Hematopoietic multipotent progenitor cell treated with erythropoietin and hydrocortisone succinate and interleukin-3 and kit ligand, for 6 days (in vitro differentiated cells): ENCODE data around the gene TOR3A.
"Not testable (repeated sequence)": the region's sequence is repeated elsewhere in the genome, so short reads cannot be mapped to it uniquely, and the experiment has no call there.

Experiments used
- DNase-seq: peaks from one replicate; pipeline ENCODE4 v3.0.0-alpha.2; 2015

Gene TOR3A

DNA sequence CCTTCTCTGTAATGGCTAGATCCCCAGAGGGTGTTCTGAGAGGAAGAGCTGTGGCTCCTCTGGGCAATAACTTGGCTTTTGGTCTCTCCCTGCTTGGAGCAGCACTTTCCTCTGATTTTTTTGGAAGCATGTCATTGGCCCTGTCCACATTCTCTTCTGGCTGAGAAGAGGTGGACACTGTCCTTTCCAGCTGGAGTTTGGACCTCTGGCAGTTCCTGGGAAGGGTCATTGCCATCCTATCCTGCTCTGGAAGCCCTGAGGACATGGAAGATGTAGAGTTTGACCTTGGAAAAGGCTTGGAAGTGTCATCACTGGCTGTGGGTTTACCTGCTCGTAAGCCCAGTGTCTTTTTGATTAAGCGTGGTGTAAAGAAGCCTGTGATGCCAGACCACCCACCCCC, 26.8 kb downstream of the TOR3A start:
- DNase-seq, result no peak

DNA sequence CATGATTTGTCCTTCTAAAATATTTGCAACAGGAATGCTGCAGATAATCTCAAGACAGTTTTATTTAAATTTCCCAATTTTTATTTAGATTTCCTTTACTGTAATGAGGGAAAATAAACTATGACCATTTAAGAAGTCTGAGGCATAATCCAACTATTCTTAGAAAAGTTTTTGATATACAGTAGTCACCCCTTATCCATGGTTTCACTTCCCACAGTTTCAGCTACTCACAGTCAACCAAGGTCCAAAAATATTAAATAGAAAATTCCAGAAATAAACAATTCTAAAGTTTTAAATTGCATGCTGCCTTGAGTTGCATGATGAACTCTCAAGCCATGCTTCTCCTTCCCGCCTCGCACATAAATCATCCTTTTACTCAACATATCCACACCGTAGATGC, 33.3 kb downstream of the TOR3A start:
- no peak for DNase-seq

DNA sequence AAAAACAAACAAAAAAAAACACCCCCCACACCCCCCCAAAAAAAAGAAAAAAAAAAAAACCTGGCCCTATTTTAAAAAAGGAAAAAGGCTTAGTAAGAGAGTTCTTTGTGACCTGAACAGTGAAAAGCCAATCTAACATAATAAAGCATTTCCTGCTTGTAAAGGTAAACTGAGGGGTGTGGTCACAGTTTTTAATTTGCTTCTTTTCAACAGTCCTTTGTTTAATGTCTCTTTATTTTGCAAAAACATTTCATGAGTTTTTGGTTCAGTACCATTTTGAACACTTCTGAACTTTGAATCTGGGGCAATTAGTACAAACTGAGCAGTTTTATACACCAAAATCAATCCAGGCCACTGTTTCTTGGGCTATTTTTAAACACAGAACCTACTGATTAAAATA, 37.6 kb downstream of the TOR3A start:
- no peak for DNase-seq

DNA sequence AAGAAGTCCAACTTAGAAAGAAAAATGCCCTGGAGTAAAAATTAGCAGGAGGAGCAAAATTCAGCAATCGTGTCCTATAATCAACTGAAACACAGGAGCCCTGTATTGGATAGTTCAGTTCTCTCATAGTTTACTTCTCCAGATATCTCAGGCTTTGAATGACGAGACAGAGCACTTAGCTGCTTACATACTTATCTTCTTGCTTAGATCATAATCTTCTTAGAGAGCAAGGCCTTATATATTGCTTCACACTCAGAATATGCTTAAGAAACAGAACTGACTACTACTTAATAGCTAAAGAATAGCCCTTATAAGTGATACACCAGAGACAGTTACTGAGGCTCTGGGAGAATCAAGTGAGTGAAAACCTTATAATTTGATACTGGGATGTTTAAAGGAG, 38.9 kb downstream of the TOR3A start:
- peak; percentile 20 for DNase-seq

DNA sequence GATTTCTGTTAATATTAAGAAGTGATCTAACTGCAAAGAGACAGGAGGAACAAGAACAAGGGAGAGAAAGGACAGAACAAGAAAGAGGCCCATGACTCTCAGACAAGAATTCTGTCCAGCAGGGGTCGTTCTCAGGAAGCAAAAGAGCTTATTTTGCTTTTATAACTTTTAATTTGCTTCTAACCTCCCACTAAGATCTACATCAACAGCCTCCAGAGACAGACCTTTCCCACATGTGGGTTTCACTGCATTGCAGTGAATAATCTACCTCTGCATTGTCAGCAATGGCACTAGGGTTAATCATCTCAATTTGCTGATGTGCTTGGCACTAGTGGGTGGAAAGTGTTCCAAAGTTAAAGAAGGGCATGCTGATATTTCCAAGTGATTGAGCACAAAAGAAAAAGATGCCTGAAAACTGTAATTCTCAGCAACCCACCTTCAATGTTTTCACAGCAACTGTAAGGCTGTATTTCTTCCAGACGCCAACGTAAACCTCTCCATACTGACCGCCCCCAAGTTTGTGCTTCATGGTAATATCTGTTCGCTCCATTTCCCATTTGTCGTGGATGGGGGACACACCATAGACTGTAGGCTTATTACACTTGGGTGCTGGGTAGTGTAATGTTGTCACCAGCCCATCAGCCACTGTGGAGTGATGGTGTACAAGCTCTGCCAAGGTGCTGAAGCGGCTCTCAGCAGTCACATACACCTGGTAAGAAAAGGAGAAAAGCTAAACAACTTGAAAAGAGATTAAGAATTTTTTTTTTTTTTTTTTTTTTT, 39.5 kb downstream of the TOR3A start:
- peak; percentile 81 for DNase-seq

DNA sequence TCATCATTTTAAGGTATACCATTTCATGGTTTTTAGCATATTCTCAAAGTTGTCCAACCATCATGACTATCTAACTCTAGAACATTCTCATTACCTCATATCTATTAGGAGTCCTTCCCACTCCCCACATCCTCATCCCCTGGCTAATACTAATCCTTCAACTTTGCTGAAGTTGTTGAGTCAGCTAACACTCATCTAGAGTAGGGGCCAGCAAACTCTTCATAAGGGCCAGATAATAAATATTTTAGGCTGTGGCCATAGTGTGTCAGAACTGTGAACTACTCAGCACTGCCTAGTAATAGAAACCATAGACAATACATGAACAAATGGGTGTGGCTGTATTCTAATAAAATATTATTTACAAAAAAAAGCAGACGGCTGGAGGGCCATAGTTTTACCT, 43.0 kb downstream of the TOR3A start:
- DNase-seq, result no peak

DNA sequence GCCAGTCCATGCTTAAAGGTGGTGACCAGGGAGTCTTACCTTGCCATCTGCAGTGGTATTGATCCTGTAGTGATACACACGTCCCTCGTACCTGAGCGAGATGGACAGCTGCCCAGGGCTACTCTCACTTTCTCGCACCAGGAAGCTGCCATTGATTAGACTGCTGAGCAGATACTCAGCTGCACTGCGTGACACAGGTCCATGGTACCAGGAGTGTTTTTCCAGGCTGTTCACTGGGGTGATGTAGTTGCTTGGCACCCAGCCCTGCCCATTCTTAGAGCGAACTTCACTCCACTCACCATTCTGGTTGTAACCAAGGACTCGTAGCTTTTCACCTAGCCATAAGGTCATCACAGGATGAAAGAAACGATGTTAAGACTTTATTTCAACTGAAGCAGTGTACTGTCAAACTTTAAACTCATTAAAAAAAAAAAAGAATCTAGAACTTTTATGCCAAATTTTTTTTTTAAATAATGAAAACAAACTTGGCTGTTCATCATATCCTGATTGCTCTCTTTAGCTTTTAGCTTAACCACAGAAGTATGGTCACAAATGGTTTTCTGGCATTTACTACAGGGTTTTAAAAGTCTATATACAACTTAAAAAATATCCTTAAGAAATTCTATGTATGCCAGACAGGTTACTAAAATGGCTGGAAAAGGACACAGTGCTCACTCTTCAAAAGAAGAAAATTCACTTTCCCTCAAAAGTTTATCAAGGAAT, 44.6 kb downstream of the TOR3A start:
- DNase-seq, result no peak

DNA sequence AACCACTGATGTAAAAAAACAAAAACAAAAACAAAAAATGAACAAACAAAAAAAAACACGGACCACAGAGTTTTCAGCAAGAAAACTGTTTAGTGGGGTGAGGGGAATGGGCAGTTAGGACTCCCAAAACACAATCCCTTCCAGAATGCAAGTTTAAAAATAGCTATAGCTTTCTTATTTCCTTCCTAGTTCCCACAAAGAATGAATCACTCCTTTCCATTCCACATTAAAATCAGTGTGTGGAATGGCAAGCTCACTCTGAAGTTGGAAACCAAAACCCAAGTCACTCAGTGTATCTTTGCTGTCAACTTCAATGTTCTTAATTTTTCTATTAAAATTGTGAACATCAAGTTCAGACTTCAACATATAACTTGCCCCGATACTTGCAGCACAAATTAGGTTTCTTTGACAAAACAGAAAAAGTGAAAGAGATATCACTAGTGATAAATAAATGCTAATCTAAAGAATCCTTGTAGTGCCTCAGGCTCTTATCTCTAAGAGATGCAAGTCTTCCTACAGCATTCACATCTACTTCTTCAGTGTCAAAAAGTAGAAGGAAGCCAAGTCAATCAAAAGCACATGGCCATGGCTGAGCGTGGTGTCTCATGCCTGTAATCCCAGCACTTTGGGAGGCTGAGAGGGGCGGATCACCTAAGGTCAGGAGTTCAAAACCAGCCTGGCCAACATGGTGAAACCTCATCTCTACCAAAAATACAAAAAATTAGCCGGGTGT, 45.5 kb downstream of the TOR3A start:
- no peak for DNase-seq

DNA sequence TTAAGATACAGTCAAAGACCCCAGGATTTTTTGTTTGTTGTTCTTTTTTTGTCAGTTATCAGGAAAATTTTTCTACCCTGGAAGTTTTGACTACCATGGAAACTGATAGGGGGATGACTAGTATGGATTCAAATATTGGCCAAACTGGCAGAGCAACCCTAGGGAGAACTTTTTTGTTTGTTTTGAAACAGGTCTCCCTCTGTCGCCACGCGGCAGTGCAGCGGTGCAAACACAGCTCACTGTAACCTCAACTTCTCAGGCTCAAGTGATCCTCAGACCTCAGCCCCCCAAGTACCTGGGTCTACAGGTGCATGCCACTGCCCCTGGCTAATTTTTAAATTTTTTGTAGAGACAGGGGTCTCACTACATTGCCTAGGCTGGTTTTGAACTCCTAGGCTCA, 46.6 kb downstream of the TOR3A start:
- no peak for DNase-seq

DNA sequence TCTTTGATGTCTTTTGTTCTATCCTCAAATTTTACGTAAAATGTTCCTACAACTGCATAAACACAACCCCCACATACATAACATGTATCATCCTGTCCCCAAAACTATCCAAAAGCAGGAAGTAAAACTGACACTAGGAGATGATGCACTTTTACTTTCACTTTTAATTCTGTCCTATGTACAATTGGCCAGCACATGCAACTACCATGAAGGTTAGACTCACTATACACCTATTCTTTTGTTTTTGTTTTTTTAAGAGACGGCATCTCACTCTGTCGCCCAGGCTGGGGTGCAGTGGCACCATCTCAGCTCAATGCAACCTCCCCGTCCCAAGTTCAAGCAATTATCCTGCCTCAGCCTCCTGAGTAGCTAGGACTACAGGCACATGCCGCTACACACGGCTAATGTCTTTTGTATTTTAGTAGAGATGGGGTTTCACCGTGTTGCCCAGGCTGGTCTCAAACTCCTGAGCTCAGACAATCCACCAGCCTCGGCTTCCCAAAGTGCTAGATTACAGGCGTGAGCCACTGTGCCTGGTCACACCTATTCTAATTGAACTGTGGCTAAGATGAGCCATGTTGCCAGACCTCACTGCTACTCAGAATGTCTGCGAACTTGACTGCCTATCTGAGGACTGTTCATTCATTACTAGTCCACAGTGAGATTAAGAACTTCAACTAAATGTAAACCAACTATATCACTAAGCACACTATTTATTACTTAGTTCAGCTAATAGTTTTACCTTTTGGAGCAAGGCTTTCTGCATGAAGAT, 48.0 kb downstream of the TOR3A start:
- peak; percentile 71 for DNase-seq

DNA sequence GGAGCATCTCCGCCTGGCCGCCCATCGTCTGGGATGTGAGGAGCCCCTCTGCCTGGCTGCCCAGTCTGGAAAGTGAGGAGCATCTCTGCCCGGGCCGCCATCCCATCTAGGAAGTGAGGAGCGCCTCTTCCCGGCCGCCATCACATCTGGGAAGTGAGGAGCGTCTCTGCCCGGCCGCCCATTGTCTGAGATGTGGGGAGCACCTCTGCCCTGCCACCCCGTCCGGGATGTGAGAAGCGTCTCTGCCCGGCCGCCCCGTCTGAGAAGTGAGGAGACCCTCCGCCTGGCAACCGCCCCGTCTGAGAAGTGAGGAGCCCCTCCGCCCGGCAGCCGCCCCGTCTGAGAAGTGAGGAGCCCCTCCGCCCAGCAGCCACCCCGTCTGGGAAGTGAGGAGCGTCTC, 53.3 kb downstream of the TOR3A start:
- not testable (repeated sequence) for DNase-seq

DNA sequence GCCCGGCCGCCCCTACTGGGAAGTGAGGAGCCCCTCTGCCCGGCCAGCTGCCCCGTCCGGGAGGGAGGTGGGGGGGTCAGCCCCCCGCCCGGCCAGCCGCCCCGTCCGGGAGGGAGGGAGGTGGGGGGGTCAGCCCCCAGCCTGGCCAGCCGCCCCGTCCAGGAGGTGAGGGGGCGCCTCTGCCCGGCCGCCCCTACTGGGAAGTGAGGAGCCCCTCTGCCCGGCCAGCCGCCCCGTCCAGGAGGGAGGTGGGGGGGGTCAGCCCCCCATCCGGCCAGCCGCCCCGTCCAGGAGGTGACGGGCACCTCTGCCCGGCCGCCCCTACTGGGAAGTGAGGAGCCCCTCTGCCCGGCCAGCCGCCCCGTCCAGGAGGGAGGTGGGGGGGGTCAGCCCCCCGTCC, 53.8 kb downstream of the TOR3A start:
- DNase-seq, result not testable (repeated sequence)

DNA sequence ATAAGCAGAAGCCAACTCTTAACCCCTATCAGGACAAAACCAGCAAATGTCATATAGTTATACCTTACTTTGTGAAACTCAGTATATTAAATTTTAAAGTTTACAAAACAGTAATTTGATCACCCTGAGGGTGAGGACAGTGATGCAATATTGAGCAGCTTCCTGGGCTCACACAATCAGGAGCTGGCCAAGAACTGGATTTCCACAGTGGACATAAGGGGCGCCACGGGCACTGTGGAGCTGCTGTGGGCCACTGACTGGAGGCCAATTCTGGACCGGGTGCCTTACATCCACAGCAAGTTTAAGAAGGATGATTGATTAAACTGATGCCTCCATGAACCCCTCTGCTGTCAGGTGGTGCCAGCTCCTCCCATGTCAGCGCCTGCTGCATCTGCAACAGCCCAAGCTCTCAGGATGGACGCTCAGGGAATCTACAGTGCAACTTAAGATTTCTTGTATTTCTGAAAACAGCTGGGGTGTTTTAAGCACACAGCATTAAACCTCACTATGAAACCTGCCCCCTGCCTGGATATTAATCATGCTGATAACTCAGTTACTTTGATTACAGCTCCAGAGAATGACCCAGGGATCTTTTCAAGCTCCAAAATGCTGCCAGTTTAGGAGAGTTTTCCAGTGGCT, 55.9 kb downstream of the TOR3A start:
- DNase-seq, result no peak

DNA sequence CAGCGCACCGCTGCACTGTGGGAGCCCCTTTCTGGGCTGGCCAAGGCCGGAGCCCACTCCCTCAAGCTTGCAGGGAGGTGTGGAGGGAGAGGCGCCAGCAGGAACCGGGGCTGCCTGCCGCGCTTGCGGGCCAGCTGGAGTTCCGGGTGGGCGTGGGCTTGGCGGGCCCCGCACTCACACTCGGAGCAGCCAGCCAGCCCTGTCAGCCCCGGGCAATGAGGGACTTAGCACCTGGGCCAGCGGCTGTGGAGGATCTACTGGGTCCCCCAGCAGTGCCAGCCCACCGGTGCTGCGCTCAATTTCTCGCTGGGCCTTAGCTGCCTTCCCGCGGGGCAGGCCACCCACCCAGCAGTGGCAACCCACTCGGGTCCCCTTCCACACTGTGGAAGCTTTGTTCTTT, 56.9 kb downstream of the TOR3A start:
- not testable (repeated sequence) for DNase-seq

DNA sequence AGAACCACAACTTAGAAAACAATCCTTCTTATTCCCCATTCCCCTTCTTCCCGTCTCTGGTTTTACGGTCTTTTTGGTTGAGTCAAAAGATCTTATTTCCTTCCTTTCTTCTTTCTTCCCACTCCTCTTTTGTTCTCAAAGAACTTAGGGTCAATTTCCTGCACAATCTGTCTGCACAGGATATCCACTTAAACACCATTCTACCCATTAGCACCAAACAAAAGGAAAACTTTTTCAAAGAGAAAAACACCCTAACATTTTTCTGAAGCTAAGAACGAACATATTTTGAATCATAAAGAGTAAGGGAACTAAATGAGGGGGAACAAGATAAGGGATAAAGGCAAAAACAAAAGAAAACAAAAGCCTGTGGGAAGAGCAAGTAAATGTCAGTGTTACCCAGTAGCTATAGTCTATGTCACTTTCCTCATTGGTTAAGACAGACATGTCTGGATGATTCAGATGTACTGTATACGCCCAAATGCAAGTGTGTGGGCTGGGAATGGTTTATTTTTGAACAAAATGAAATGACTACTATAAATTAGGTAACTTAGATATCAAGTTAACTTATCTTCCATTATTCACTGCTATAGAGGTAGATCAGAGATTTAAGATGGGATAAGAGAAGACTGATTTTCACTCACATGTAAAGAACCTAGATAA, 59.9 kb downstream of the TOR3A start:
- DNase-seq, result peak; percentile 64

DNA sequence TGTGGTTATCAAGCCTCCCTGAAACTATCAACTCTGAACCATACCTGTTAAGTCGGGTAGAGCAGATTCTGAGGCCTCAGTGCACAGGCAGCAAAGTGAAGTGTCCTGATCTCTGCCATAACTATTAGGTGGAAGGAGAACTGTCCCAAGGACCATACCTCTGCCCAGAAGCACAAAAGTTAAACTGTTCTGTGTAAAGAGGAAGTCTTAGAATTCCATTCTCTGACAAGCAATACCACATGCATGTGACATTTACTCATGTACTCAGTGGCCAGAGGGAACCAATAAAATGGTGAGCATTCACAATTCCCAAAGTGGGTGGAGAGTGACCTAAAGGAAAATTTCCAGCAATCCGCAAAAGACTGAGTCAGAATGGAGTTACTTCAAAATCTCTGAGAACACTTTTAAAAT, 61.0 kb downstream of the TOR3A start:
- DNase-seq, result peak; percentile 42

DNA sequence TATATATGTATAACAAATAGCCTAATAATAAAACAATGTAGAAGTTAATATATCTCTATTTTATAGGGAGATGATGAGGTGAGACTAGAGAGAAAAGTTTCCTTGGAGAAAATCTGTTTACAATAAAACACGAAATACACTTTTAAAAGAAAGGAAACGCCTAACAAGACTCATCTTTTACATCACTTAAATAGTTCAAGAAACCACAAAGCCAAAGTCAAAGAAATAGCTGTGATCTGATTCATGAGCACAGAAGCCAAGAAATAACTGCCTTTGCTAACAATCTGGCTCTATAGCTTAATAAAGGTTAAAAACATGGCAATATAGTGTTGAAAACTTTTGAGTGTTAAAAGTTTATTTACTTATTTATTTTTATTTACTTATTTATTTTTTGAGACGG, 61.5 kb downstream of the TOR3A start:
- DNase-seq, result no peak

DNA sequence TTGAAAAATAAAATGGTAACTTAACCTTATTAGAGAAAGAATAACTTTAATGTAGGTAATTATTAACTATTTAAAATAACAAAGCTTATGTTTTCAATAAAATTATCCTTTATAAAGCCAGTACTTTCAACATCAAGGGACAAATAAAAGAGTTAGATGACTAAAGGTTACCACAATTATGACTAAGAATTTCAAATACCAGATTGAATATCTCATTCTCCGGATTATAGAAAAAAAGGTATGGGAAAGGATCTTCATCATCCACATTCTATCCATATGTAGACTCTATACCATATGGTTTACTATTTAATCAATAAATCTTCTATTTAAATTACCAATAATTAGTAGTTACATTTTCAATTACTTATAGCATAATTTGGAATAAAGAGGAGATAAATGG, 62.8 kb downstream of the TOR3A start:
- DNase-seq, result no peak

DNA sequence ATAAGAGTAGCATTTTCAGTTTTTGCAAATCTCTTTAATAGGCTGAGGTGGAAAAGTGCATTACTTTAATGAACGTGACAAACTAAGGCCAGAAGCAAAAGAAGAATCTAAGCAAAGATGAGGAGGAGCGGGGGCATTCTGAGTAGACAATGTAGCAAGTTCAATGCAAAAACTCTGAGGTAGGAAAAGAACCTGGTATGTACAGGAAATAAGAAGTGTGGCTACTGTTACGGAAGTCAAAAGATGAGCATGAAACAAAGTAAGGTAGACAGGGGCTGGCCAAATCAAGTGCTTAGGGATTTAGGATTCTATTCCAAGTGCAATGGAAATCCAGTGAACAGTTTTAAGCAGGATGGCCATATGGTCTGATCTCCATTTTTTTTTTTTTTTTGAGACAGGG, 63.7 kb downstream of the TOR3A start:
- no peak for DNase-seq
